PC-9 (cell line): ENCODE results near the gene ECI1. TPM values are rescaled to one million over a fixed set of nuclear protein-coding genes. Genes with fewer than 3 reads are reported as not detected.

Experiments used
- BruUV-seq: library from RNA; stranded (reverse); fragments of 400-500 nt; replicated peaks from 2 replicates; lab custom pipeline; 2021; lab: Mats Ljungman, UMichigan
- CTCF ChIA-PET: fragments of 300-600 bp; sonication (Branson Sonifier 250); formaldehyde crosslinking; loops from one replicate; lab custom pipeline; 2022; ENCODE audit warnings: antibody characterized with exemption; lab: Charles Lee
- POLR2A ChIA-PET: fragments of 300-600 bp; sonication (Branson Sonifier 250); formaldehyde crosslinking; loops from one replicate; lab custom pipeline; 2022; ENCODE audit warnings: antibody characterized with exemption; ENCODE audit not compliant: unreplicated experiment; lab: Charles Lee
- DNase-seq, 2 experiments: peaks; one replicate each; pipeline versions ENCODE4 v3.0.0 to v3.0.0-alpha.2; 2015 to 2022; ENCODE audit warnings: mixed read lengths in 1 of 2
- H2AFZ ChIP-seq: fragments of 200-600 bp; sonication (generic); 2 replicates; pipeline ENCODE4 v1.8.1; 2017; ENCODE audit warnings: antibody characterized with exemption
- H3F3A ChIP-seq: fragments of 200-600 bp; sonication (generic); 2 replicates; pipeline ENCODE4 v1.8.1; 2017; ENCODE audit warnings: antibody characterized with exemption, mild to moderate bottlenecking, low read depth; ENCODE audit not compliant: insufficient read depth
- H3K27ac ChIP-seq: fragments of 200-600 bp; sonication (generic); 2 replicates; pipeline ENCODE4 v1.6.1; 2016; ENCODE audit warnings: mixed run types
- H3K27me3 ChIP-seq: fragments of 200-600 bp; sonication (generic); 2 replicates; pipeline ENCODE4 v1.6.1; 2016; ENCODE audit warnings: low read depth, mixed run types; ENCODE audit not compliant: insufficient read depth
- H3K36me3 ChIP-seq: fragments of 200-600 bp; sonication (generic); 2 replicates; pipeline ENCODE4 v1.6.1; 2016; ENCODE audit warnings: low read depth, mixed run types
- H3K4me1 ChIP-seq: fragments of 200-600 bp; sonication (generic); replicated peaks from 2 replicates; pipeline ENCODE4 v1.6.1; 2016; ENCODE audit warnings: mixed run types; ENCODE audit not compliant: insufficient read depth
- H3K4me2 ChIP-seq: fragments of 200-600 bp; sonication (generic); 2 replicates; pipeline ENCODE4 v1.6.1; 2017; ENCODE audit warnings: mixed run types
- H3K4me3 ChIP-seq: fragments of 200-600 bp; sonication (generic); 2 replicates; pipeline ENCODE4 v1.6.1; 2016; ENCODE audit warnings: mixed run types
- H3K79me2 ChIP-seq: fragments of 200-600 bp; sonication (generic); 2 replicates; pipeline ENCODE4 v1.6.1; 2017; ENCODE audit warnings: low read depth, mixed run types
- H3K9me2 ChIP-seq: fragments of 200-600 bp; sonication (generic); 2 replicates; pipeline ENCODE4 v1.8.1; 2017; ENCODE audit warnings: mild to moderate bottlenecking; ENCODE audit not compliant: insufficient read depth
- H3K9me3 ChIP-seq: fragments of 200-600 bp; sonication (generic); 2 replicates; pipeline ENCODE4 v1.8.1; 2016; ENCODE audit warnings: low read depth; ENCODE audit not compliant: insufficient read depth
- H4K20me1 ChIP-seq: fragments of 200-600 bp; sonication (generic); 2 replicates; pipeline ENCODE4 v1.8.1; 2017; ENCODE audit not compliant: insufficient read depth
- EZH2 ChIP-seq: fragments of 200-600 bp; sonication (generic); IDR thresholded peaks from 2 replicates; pipeline ENCODE4 v1.8.0; 2017; ENCODE audit warnings: antibody characterized with exemption, low read depth
- intact Hi-C: fragments of 100-400 bp; cut with micrococcal nuclease; formaldehyde crosslinking; loops from one replicate; pipeline ENCODE4 v1.10.0; 2022; ENCODE audit not compliant: unreplicated experiment
- total RNA-seq: library from RNA; stranded (reverse); gene quantifications from 2 replicates; pipeline ENCODE4 v1.2.3, GENCODE V29; 2021
- TF ChIP-seq, protein P1 (sequence below): fragments of 200-600 bp; sonication (generic); conservative IDR thresholded peaks from 2 replicates; pipeline ENCODE4 v1.6.1; 2017; ENCODE audit warnings: mixed run types, antibody characterized with exemption, mild to moderate bottlenecking, moderate library complexity

Gene ECI1
- total RNA-seq, 1 experiment from 2014 or later = 131 TPM

DNA sequence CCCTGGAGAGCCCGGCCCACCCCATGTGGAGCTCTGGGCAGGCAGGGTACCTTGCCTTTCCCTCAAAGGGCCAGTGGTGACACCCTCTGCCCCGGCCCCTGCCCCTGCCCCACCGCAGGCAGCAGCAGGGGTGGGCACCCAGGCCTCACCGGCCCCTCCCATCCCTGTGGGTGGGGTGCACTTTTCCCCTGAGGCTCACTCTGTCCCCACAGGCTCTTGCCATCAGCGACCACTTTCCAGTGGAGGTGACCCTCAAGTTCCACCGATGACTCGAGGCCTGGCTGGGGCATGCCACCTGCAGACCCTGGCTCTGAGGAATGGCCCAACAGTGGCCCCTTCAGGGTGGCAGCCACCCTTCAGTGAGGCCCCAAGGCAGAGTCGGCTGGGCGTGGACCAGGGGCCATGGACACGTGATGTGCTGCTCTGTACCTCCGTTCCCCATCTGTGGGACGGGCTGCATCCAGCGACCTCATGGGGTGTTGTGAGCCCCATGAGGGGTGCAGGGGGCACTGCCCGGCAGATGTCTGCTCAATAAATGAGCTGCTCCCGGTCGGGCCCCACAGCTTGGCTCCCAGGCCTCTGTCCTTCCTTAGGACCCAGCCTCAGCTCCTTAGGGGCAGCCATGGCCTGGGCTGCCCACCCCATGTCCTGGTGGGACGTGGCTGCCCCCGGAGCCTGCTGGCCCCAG lies 13.1 kb downstream of the ECI1 start:
- peaks cover 20% of the 10 kb centered on the region for H4K20me1 ChIP-seq
- H3K79me2 ChIP-seq = no peaks in the 10 kb centered on the region
- H2AFZ ChIP-seq = no peak overlapping the region
- H3K27ac ChIP-seq = no peak overlapping the region
- no peaks in the 10 kb centered on the region for H3K9me3 ChIP-seq
- no peak for DNase-seq
- no TSS peak for BruUV-seq
- POLR2A ChIA-PET = interaction anchor here (0.6 kb wide), 1 partner anchor 53 kb away, joined by 5 read pairs; no protein-coding TSS in a partner anchor
- no peaks in the 10 kb centered on the region for H3K4me1 ChIP-seq
- H3F3A ChIP-seq = peaks cover 35% of the 10 kb centered on the region
- TF ChIP-seq EZH2 = no peak
- TF ChIP-seq, protein P1, sequence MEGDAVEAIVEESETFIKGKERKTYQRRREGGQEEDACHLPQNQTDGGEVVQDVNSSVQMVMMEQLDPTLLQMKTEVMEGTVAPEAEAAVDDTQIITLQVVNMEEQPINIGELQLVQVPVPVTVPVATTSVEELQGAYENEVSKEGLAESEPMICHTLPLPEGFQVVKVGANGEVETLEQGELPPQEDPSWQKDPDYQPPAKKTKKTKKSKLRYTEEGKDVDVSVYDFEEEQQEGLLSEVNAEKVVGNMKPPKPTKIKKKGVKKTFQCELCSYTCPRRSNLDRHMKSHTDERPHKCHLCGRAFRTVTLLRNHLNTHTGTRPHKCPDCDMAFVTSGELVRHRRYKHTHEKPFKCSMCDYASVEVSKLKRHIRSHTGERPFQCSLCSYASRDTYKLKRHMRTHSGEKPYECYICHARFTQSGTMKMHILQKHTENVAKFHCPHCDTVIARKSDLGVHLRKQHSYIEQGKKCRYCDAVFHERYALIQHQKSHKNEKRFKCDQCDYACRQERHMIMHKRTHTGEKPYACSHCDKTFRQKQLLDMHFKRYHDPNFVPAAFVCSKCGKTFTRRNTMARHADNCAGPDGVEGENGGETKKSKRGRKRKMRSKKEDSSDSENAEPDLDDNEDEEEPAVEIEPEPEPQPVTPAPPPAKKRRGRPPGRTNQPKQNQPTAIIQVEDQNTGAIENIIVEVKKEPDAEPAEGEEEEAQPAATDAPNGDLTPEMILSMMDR = no peak
- H3K36me3 ChIP-seq = no peaks in the 10 kb centered on the region; the same call in none of the 2 replicates
- intact Hi-C loops = no loop called here
- H3K4me2 ChIP-seq = no peak overlapping the region
- no peak overlapping the region for H3K4me3 ChIP-seq
- CTCF ChIA-PET = no interaction called here
- H3K27me3 ChIP-seq = no peaks in the 10 kb centered on the region
- no peaks in the 10 kb centered on the region for H3K9me2 ChIP-seq

DNA sequence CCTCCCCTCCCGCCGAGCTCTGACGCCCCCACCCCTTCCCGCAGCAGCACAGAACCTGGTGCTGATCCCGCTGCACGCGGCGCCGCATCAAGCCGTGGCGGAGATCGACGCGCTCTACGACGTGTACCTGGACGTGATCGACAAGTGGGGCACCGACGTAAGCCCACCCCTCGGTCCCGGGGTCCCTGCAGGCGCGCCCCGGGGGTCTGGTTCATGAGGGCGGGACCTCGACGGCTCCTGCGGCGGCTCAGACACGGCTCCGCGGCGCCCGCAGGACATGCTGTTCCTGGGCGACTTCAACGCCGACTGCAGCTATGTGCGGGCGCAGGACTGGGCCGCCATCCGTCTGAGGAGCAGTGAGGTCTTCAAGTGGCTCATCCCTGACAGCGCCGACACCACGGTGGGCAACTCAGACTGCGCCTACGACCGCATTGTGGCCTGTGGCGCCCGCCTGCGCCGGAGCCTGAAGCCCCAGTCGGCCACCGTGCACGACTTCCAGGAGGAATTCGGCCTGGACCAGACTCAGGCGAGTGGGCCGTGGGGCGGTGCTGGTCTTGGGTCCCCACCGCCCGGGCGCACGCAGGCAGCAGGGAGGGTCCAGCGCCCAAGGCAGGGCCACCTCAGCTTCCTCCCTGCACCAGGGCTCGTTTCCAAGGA lies 13.8 kb downstream of the ECI1 start:
- H3F3A ChIP-seq = peaks cover 35% of the 10 kb centered on the region
- ChIA-PET CTCF (no interaction called here), POLR2A (no interaction called here)
- H2AFZ ChIP-seq = no peak overlapping the region
- no peak for TF ChIP-seq EZH2
- TF ChIP-seq, protein P1 = no peak
- H3K27me3 ChIP-seq = no peaks in the 10 kb centered on the region
- no peaks in the 10 kb centered on the region for H3K4me1 ChIP-seq
- H3K4me2 ChIP-seq = no peak overlapping the region
- H3K27ac ChIP-seq = no peak overlapping the region
- no TSS peak for BruUV-seq
- no peaks in the 10 kb centered on the region for H3K9me3 ChIP-seq
- intact Hi-C loops = no loop called here
- H4K20me1 ChIP-seq = peaks cover 17% of the 10 kb centered on the region; the same call in 1 of the 2 replicates
- DNase-seq = no peak
- H3K79me2 ChIP-seq = no peaks in the 10 kb centered on the region
- no peak overlapping the region for H3K4me3 ChIP-seq
- no peaks in the 10 kb centered on the region; the same call in 1 of the 2 replicates for H3K36me3 ChIP-seq
- H3K9me2 ChIP-seq = no peaks in the 10 kb centered on the region

DNA sequence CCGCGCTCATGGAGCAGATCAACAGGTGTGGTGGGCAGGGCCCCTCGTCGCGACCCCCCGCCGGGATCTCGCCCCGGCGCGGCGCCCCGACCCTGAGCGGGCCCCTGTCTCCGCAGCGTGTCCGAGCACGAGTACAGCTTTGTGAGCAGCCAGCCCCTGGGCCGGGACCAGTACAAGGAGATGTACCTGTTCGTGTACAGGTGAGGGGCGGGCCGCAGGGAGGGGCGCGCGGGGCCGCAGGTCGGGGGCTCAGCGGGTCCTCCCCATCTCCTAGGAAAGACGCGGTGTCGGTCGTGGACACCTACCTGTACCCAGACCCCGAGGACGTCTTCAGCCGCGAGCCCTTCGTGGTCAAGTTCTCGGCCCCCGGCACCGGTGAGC lies 14.3 kb downstream of the ECI1 start:
- Histone ChIP-seq H3K27ac (no peak overlapping the region), H3F3A (peaks cover 32% of the 10 kb centered on the region), H3K9me3 (no peaks in the 10 kb centered on the region), H3K79me2 (no peaks in the 10 kb centered on the region), H3K4me1 (no peaks in the 10 kb centered on the region), H3K36me3 (no peaks in the 10 kb centered on the region; the same call in 1 of the 2 replicates), H2AFZ (no peak overlapping the region), H3K4me2 (no peak overlapping the region), H4K20me1 (peaks cover 17% of the 10 kb centered on the region; the same call in 1 of the 2 replicates), H3K9me2 (no peaks in the 10 kb centered on the region), H3K27me3 (no peaks in the 10 kb centered on the region), H3K4me3 (no peak overlapping the region)
- POLR2A ChIA-PET = no interaction called here
- TF ChIP-seq EZH2 = no peak
- TF ChIP-seq, protein P1 = no peak
- CTCF ChIA-PET = no interaction called here
- no TSS peak for BruUV-seq
- DNase-seq = no peak
- intact Hi-C loops = no loop called here
